GM12878 (cell line): ENCODE measurements around the gene HUWE1. TPM values are rescaled to one million over a fixed set of nuclear protein-coding genes. Genes with fewer than 3 reads are reported as not detected.

ENCODE experiments used
- ATAC-seq: fragments of 200-7000 bp; cut with Tn5 transposase; 3 replicates; pipeline ENCODE4 v1.9.1; 2020; ENCODE audit warnings: mild to moderate bottlenecking, moderate library complexity
- BruUV-seq: library from RNA; stranded (reverse); fragments of 400-500 nt; replicated peaks from 2 replicates; lab custom pipeline; 2021; lab: Mats Ljungman, UMichigan
- CTCF ChIA-PET: fragments of 300-600 bp; sonication (Branson Sonifier 250); formaldehyde crosslinking; extraction: SDS; loops from one replicate; lab custom pipeline; 2021; ENCODE audit warnings: inconsistent platforms; lab: Yijun Ruan, JAX
- POLR2A ChIA-PET: fragments of 350-600 bp; formaldehyde crosslinking; extraction: SDS; loops from one replicate; lab custom pipeline; 2021; ENCODE audit warnings: inconsistent platforms; lab: Charles Lee
- RAD21 ChIA-PET: fragments of 300-600 bp; sonication (Branson Sonifier 250); formaldehyde crosslinking; loops from one replicate; lab custom pipeline; 2023; ENCODE audit warnings: antibody characterized with exemption; ENCODE audit not compliant: unreplicated experiment; lab: Charles Lee
- SMC1A ChIA-PET: fragments of 300-600 bp; sonication (Branson Sonifier 250); formaldehyde crosslinking; loops from one replicate; lab custom pipeline; 2023; ENCODE audit not compliant: unreplicated experiment, uncharacterized antibody; lab: Charles Lee
- DNase-seq: peaks from one replicate; pipeline ENCODE4 v3.0.0-alpha.2; 2011; ENCODE audit warnings: low read depth, low spot score
- FAIRE-seq: peaks from 3 replicates; lab custom pipeline; 2011; peaks lifted over from hg19 to GRCh38; lab: Jason Lieb, UNC
- H2AFZ ChIP-seq: 2 replicates; pipeline ENCODE4 v1.6.0; 2011; ENCODE audit warnings: low read depth, low read length, control low read depth; ENCODE audit not compliant: control insufficient read depth
- H3K27ac ChIP-seq: 2 replicates; pipeline ENCODE4 v1.5.1; 2011; ENCODE audit warnings: control low read depth; ENCODE audit not compliant: control insufficient read depth, insufficient read depth
- H3K27me3 ChIP-seq, 2 experiments: replicated peaks in 1 of 2; 2 replicates each; pipeline versions ENCODE4 v1.6.0 to v1.6.1; 2011; ENCODE audit warnings: low read length in 1 of 2; ENCODE audit not compliant: control insufficient read depth in 2 of 2, insufficient read depth in 2 of 2
- H3K36me3 ChIP-seq, 2 experiments: 2 replicates each; pipeline ENCODE4 v1.5.1; 2011; ENCODE audit warnings: low read length in 1 of 2; ENCODE audit not compliant: control insufficient read depth in 2 of 2, insufficient read depth in 2 of 2
- H3K4me1 ChIP-seq: 2 replicates; pipeline ENCODE4 v1.6.1; 2011; ENCODE audit warnings: mild to moderate bottlenecking, low read length, moderate library complexity, mixed read lengths; ENCODE audit not compliant: control insufficient read depth, insufficient read depth
- H3K4me2 ChIP-seq: 2 replicates; pipeline ENCODE4 v1.6.0; 2011; ENCODE audit warnings: control low read depth; ENCODE audit not compliant: control insufficient read depth, insufficient read depth
- H3K4me3 ChIP-seq: fragments of 200-600 bp; sonication (generic); 2 replicates; pipeline ENCODE4 v1.5.1; 2016
- H3K79me2 ChIP-seq: 2 replicates; pipeline ENCODE4 v1.6.0; 2011; ENCODE audit warnings: low read length; ENCODE audit not compliant: control insufficient read depth, insufficient read depth
- H3K9ac ChIP-seq: 2 replicates; pipeline ENCODE4 v1.8.0; 2011; ENCODE audit warnings: low read length, control low read depth, mixed read lengths; ENCODE audit not compliant: control insufficient read depth, insufficient read depth
- H3K9me3 ChIP-seq: replicated peaks from 3 replicates; pipeline ENCODE4 v1.5.1; 2011; ENCODE audit warnings: mild to moderate bottlenecking, low read length; ENCODE audit not compliant: control insufficient read depth, insufficient read depth
- H4K20me1 ChIP-seq: 2 replicates; pipeline ENCODE4 v1.6.0; 2011; ENCODE audit not compliant: control insufficient read depth, insufficient read depth
- BHLHE40 ChIP-seq, 2 experiments: fragments of 450-650 bp in 1 of 2; IDR thresholded peaks; 2 replicates each; pipeline ENCODE4 v1.6.1; 2011 to 2017; ENCODE audit warnings: low read depth in 2 of 2, borderline replicate concordance in 1 of 2, improper control_type of control experiment in 1 of 2, low read length in 1 of 2, mild to moderate bottlenecking in 1 of 2
- CHD2 ChIP-seq: IDR thresholded peaks from 2 replicates; pipeline ENCODE4 v1.6.1; 2011; ENCODE audit warnings: low read depth, low read length, improper control_type of control experiment, borderline replicate concordance
- DPF2 ChIP-seq: fragments of 450-650 bp; IDR thresholded peaks from 2 replicates; pipeline ENCODE4 v1.6.1; 2017; ENCODE audit warnings: mild to moderate bottlenecking
- HSF1 ChIP-seq: fragments of 150-350 bp; IDR thresholded peaks from 2 replicates; pipeline ENCODE4 v1.6.1; 2014; ENCODE audit warnings: mild to moderate bottlenecking, low read depth, low read length
- IKZF1 ChIP-seq: fragments of 450-650 bp; conservative IDR thresholded peaks from 2 replicates; pipeline ENCODE4 v1.6.1; 2017; ENCODE audit warnings: antibody characterized with exemption, mild to moderate bottlenecking
- IRF5 ChIP-seq: fragments of 450-650 bp; IDR thresholded peaks from 2 replicates; pipeline ENCODE4 v1.6.1; 2017; ENCODE audit warnings: borderline replicate concordance
- MAX ChIP-seq: IDR thresholded peaks from 2 replicates; pipeline ENCODE4 v1.6.1; 2012; ENCODE audit warnings: low read depth, low read length, improper control_type of control experiment
- NKRF ChIP-seq: fragments of 450-650 bp; conservative IDR thresholded peaks from 2 replicates; pipeline ENCODE4 v1.6.1; 2017; ENCODE audit warnings: mild to moderate bottlenecking, moderate library complexity
- NR2C2 ChIP-seq: IDR thresholded peaks from 2 replicates; pipeline ENCODE4 v1.6.1; 2011; ENCODE audit warnings: borderline replicate concordance, low read depth; ENCODE audit not compliant: control insufficient read depth, insufficient read length
- RCOR1 ChIP-seq: conservative IDR thresholded peaks from 2 replicates; pipeline ENCODE4 v1.6.1; 2012; ENCODE audit warnings: low read depth, low read length, improper control_type of control experiment
- RFX5 ChIP-seq: IDR thresholded peaks from 2 replicates; pipeline ENCODE4 v1.6.1; 2011; ENCODE audit warnings: low read depth, low read length, improper control_type of control experiment
- SIX5 ChIP-seq: IDR thresholded peaks from 2 replicates; pipeline ENCODE4 v1.6.1; 2011; ENCODE audit warnings: mild to moderate bottlenecking, low read depth, low read length, moderate library complexity; ENCODE audit not compliant: severe bottlenecking
- SMARCA5 ChIP-seq: fragments of 450-650 bp; IDR thresholded peaks from 2 replicates; pipeline ENCODE4 v1.6.1; 2017; ENCODE audit warnings: mild to moderate bottlenecking
- SREBF1 ChIP-seq: IDR thresholded peaks from 2 replicates; pipeline ENCODE4 v1.6.1; 2012; ENCODE audit warnings: mild to moderate bottlenecking, low read length
- STAT1 ChIP-seq: fragments of 450-650 bp; conservative IDR thresholded peaks from 2 replicates; pipeline ENCODE4 v1.6.1; 2014; ENCODE audit warnings: antibody characterized with exemption, mild to moderate bottlenecking
- ZNF622 ChIP-seq: fragments of 450-650 bp; IDR thresholded peaks from 2 replicates; pipeline ENCODE4 v1.6.1; 2017; ENCODE audit warnings: mild to moderate bottlenecking, inconsistent platforms
- WGBS: methylation state at CpG from one replicate; pipeline ENCODE4 v1.1.6; 2016; ENCODE audit warnings: low lambda C conversion rate; ENCODE audit not compliant: insufficient replicate concordance, insufficient coverage; ENCODE audit errors: missing lambda C conversion rate; 5-methylcytosine and 5-hydroxymethylcytosine counted together
- in situ Hi-C: fragments of 300-500 bp; cut with MboI; formaldehyde crosslinking; loops from 9 replicates; pipeline ENCODE4 v1.14.3; 2018; ENCODE audit warnings: mixed read lengths
- intact Hi-C: fragments of 100-400 bp; cut with micrococcal nuclease; formaldehyde crosslinking; loops from one replicate; pipeline ENCODE4 v1.14.2; 2022; ENCODE audit not compliant: unreplicated experiment
- polyA plus RNA-seq, 11 experiments: library from polyadenylated mRNA; depleted of rRNA in 4 of 11; unstranded in 6 of 11; stranded (reverse) in 5 of 11; fragments of >200 nt; fragmentation: Nextera tagmentation in 4 of 11; fragmentation: Illumina TruSeq in 1 of 11; extraction: Ambion mirVana in 4 of 11; extraction: Trizol in 1 of 11; gene quantifications; 1 replicate in 1 of 11; 2 replicates in 10 of 11; pipeline versions ENCODE4 v1.2.1 to v1.2.3, GENCODE V29; 2011 to 2016; ENCODE audit warnings: inconsistent platforms in 2 of 11, missing spikeins in 2 of 11, low read depth in 1 of 11
- total RNA-seq, 4 experiments: library from RNA; depleted of rRNA in 3 of 4; stranded (reverse); fragments of >200 nt in 3 of 4; fragmentation: Illumina TruSeq in 1 of 4; extraction: Trizol in 1 of 4; gene quantifications; 2 replicates each; pipeline versions ENCODE4 v1.2.1 to v1.2.3, GENCODE V29; 2013 to 2021

Gene HUWE1
- total and polyA plus RNA-seq, 10 of the 15 experiments (the other 5 are each of a cell fraction or from before 2014, with no cell fraction given) = 35.9 to 280 (median 100) TPM

GRCh38 chrX:53622431-53622830 is 64.1 kb downstream of the HUWE1 start (continued):
- TF ChIP-seq RFX5 (no peak), IRF5 (no peak), NR2C2 (no peak), BHLHE40 (IDR thresholded peaks at IDR 0.05; ENCODE audit: borderline replicate concordance in 1 of 2, low read depth in 2 of 2, low read length in 1 of 2) (no peak)

GRCh38 chrX:53621418-53621986 is 65.0 kb downstream of the HUWE1 start:
- RAD21 ChIA-PET = no interaction called here
- H3K27ac ChIP-seq = no peak overlapping the region
- no peak overlapping the region for H3K4me2 ChIP-seq
- ATAC-seq (no peak; the same call in 1 of the 3 replicates), FAIRE-seq (no peak), DNase-seq (no peak)
- POLR2A ChIA-PET = interaction anchor here (0.6 kb wide), 1 partner anchor 370 kb away, joined by 3 read pairs; no protein-coding TSS in a partner anchor
- intact Hi-C loops (no loop called here), in situ Hi-C loops (no loop called here)
- H3K4me1 ChIP-seq = no peaks in the 10 kb centered on the region
- no peaks in the 10 kb centered on the region for H4K20me1 ChIP-seq
- no peaks in the 10 kb centered on the region for H3K9me3 ChIP-seq
- H3K9ac ChIP-seq = no peak overlapping the region
- SMC1A ChIA-PET = no interaction called here
- no peak overlapping the region for H3K4me3 ChIP-seq
- WGBS = 27% methylated on average over 4 of the region's 4 CpGs
- no peaks in the 10 kb centered on the region for H3K79me2 ChIP-seq
- H3K36me3 ChIP-seq = peaks cover 3 to 34% of the 10 kb centered on the region in 2 experiments
- no peak overlapping the region for H2AFZ ChIP-seq
- H3K27me3 ChIP-seq = no peaks in the 10 kb centered on the region
- CTCF ChIA-PET = no interaction called here
- no TSS peak for BruUV-seq
- no peak for TF ChIP-seq DPF2
- TF ChIP-seq CHD2 = no peak
- no peak for TF ChIP-seq SREBF1
- TF ChIP-seq SIX5 = no peak
- no peak for TF ChIP-seq SMARCA5
- TF ChIP-seq IRF5 = no peak
- no peak for TF ChIP-seq RCOR1
- no peak for TF ChIP-seq IKZF1
- no peak for TF ChIP-seq STAT1
- TF ChIP-seq NKRF = no peak
- TF ChIP-seq MAX = no peak
- TF ChIP-seq HSF1 = no peak
- TF ChIP-seq ZNF622 = no peak
